Liver (tissue), 9 donors: ENCODE results near the gene CACNA1C. TPM values are rescaled to one million over a fixed set of nuclear protein-coding genes. Genes with fewer than 3 reads are reported as not detected.

ENCODE experiments used
- DNase-seq: peaks from one replicate; pipeline ENCODE4 v3.0.0-alpha.2; 2017; ENCODE audit warnings: low spot score
- H3K27ac ChIP-seq, 2 donors: one replicate each; pipeline ENCODE4 v1.7.0; 2013; ENCODE audit warnings: inconsistent platforms in 2 of 2, low read length in 2 of 2, control low read depth in 1 of 2, low read depth in 1 of 2, mild to moderate bottlenecking in 1 of 2
- H3K27me3 ChIP-seq, 4 donors: one replicate each; pipeline versions ENCODE4 v1.6.1 to v1.7.0; 2013; ENCODE audit warnings: low read length in 3 of 4, inconsistent platforms in 1 of 4, mild to moderate bottlenecking in 1 of 4, moderate library complexity in 1 of 4; ENCODE audit not compliant: control insufficient read depth in 4 of 4, insufficient read depth in 4 of 4
- H3K36me3 ChIP-seq, 4 donors: one replicate each; pipeline versions ENCODE4 v1.6.1 to v1.7.0; 2013; ENCODE audit warnings: low read length in 3 of 4, mild to moderate bottlenecking in 3 of 4, low read depth in 1 of 4, moderate library complexity in 1 of 4; ENCODE audit not compliant: control insufficient read depth in 4 of 4, insufficient read depth in 3 of 4
- H3K4me1 ChIP-seq, 4 donors: one replicate each; pipeline versions ENCODE4 v1.6.1 to v1.7.0; 2013; ENCODE audit warnings: low read length in 3 of 4, mild to moderate bottlenecking in 3 of 4, moderate library complexity in 1 of 4; ENCODE audit not compliant: control insufficient read depth in 4 of 4, insufficient read depth in 4 of 4
- H3K4me3 ChIP-seq, 3 donors: one replicate each; pipeline versions ENCODE4 v1.6.1 to v1.7.0; 2013; ENCODE audit warnings: low read length in 3 of 3, control low read depth in 1 of 3, low read depth in 1 of 3, mild to moderate bottlenecking in 1 of 3
- H3K9ac ChIP-seq, 2 donors: one replicate each; pipeline ENCODE4 v1.7.0; 2013; ENCODE audit warnings: low read length in 2 of 2, mild to moderate bottlenecking in 2 of 2, moderate library complexity in 2 of 2, control low read depth in 1 of 2, low read depth in 1 of 2
- H3K9me3 ChIP-seq, 4 donors: one replicate each; pipeline versions ENCODE4 v1.6.1 to v1.7.0; 2013; ENCODE audit warnings: low read length in 3 of 4; ENCODE audit not compliant: control insufficient read depth in 4 of 4
- FOXA2 ChIP-seq: IDR thresholded peaks from 2 replicates; pipeline ENCODE4 v1.6.1; 2016; ENCODE audit warnings: antibody characterized with exemption
- GABPA ChIP-seq, 2 donors: IDR thresholded peaks in 1 of 2; conservative IDR thresholded peaks in 1 of 2; 2 replicates each; pipeline ENCODE4 v1.6.1; 2016; ENCODE audit warnings: antibody characterized with exemption in 2 of 2, mild to moderate bottlenecking in 1 of 2, moderate library complexity in 1 of 2
- HNF4A ChIP-seq, 2 donors: conservative IDR thresholded peaks; 2 replicates each; pipeline ENCODE4 v1.6.1; 2016; ENCODE audit warnings: antibody characterized with exemption in 2 of 2, mild to moderate bottlenecking in 2 of 2
- JUND ChIP-seq, 2 donors: IDR thresholded peaks; 2 replicates each; pipeline ENCODE4 v1.6.1; 2016; ENCODE audit warnings: antibody characterized with exemption in 2 of 2
- MAX ChIP-seq: IDR thresholded peaks from 2 replicates; pipeline ENCODE4 v1.6.1; 2016; ENCODE audit warnings: antibody characterized with exemption
- NR2F2 ChIP-seq: IDR thresholded peaks from 2 replicates; pipeline ENCODE4 v1.6.1; 2016; ENCODE audit warnings: antibody characterized with exemption
- RAD21 ChIP-seq, 2 donors: IDR thresholded peaks; 2 replicates each; pipeline ENCODE4 v1.6.1; 2016; ENCODE audit warnings: antibody characterized with exemption in 2 of 2, mild to moderate bottlenecking in 2 of 2
- RXRA ChIP-seq, 2 donors: IDR thresholded peaks; 2 replicates each; pipeline ENCODE4 v1.6.1; 2017 to 2018; ENCODE audit warnings: antibody characterized with exemption in 2 of 2, mild to moderate bottlenecking in 1 of 2
- SP1 ChIP-seq: IDR thresholded peaks from 2 replicates; pipeline ENCODE4 v1.6.1; 2018; ENCODE audit warnings: antibody characterized with exemption, mild to moderate bottlenecking
- TAF1 ChIP-seq: conservative IDR thresholded peaks from 2 replicates; pipeline ENCODE4 v1.6.1; 2016; ENCODE audit warnings: antibody characterized with exemption, mild to moderate bottlenecking
- YY1 ChIP-seq: IDR thresholded peaks from 2 replicates; pipeline ENCODE4 v1.6.1; 2016; ENCODE audit warnings: antibody characterized with exemption, mild to moderate bottlenecking
- WGBS: extraction: QIAGEN DNeasy Blood & Tissue Kit; methylation state at CpG from one replicate; pipeline ENCODE4 v1.1.7; 2013; 5-methylcytosine and 5-hydroxymethylcytosine counted together
- polyA plus RNA-seq, 2 donors: library from polyadenylated mRNA; stranded (reverse) in 1 of 2; unstranded in 1 of 2; fragments of 200-250 nt in 1 of 2; fragments of >200 nt in 1 of 2; fragmentation: Nextera tagmentation in 1 of 2; extraction: Ambion mirVana in 1 of 2; gene quantifications; one replicate each; pipeline versions ENCODE4 v1.2.1 to v1.2.3, GENCODE V29; 2013 to 2015
- total RNA-seq, 2 donors: library from RNA; depleted of rRNA; stranded (reverse); fragments of >200 nt; gene quantifications; one replicate each; pipeline ENCODE4 v1.2.3, GENCODE V29; 2014
- TF ChIP-seq, protein P1 (sequence below): fragments of 150-350 bp; IDR thresholded peaks from 2 replicates; pipeline ENCODE4 v1.5.1; 2017; ENCODE audit warnings: improper control_type of control experiment, low read depth, low read length; ENCODE audit not compliant: missing input control
- TF ChIP-seq, protein P2 (sequence below): IDR thresholded peaks from 2 replicates; pipeline ENCODE4 v1.6.1; 2016; ENCODE audit warnings: antibody characterized with exemption, mild to moderate bottlenecking
- TF ChIP-seq, protein P3 (sequence below): IDR thresholded peaks from 2 replicates; pipeline ENCODE4 v1.6.1; 2016; ENCODE audit warnings: antibody characterized with exemption
- TF ChIP-seq, protein P4 (sequence below): IDR thresholded peaks from 2 replicates; pipeline ENCODE4 v1.6.1; 2016; ENCODE audit warnings: antibody characterized with exemption
- donor health status: healthy.
- donor health status: healthy.
- donor health status: healthy.
- donor health status: healthy.
- donor health status: healthy.

Gene CACNA1C
- total and polyA plus RNA-seq, 4 donors: 0.23 to 1.9 (median 0.41) TPM

- TF ChIP-seq NR2F2 (no peak), HNF4A (conservative IDR thresholded peaks at IDR 0.05) (no peak), YY1 (no peak), JUND (IDR thresholded peaks at IDR 0.05) (no peak), MAX (no peak), TAF1 (no peak), RAD21 (IDR thresholded peaks at IDR 0.05) (no peak)
- TF ChIP-seq, protein P1, sequence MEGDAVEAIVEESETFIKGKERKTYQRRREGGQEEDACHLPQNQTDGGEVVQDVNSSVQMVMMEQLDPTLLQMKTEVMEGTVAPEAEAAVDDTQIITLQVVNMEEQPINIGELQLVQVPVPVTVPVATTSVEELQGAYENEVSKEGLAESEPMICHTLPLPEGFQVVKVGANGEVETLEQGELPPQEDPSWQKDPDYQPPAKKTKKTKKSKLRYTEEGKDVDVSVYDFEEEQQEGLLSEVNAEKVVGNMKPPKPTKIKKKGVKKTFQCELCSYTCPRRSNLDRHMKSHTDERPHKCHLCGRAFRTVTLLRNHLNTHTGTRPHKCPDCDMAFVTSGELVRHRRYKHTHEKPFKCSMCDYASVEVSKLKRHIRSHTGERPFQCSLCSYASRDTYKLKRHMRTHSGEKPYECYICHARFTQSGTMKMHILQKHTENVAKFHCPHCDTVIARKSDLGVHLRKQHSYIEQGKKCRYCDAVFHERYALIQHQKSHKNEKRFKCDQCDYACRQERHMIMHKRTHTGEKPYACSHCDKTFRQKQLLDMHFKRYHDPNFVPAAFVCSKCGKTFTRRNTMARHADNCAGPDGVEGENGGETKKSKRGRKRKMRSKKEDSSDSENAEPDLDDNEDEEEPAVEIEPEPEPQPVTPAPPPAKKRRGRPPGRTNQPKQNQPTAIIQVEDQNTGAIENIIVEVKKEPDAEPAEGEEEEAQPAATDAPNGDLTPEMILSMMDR: no peak
Measured at GRCh38 chr12:2463719-2464118, 410.9 kb downstream of the CACNA1C start (continued).

GRCh38 chr12:2465681-2466080 is 412.9 kb downstream of the CACNA1C start:
- no peak overlapping the region for H3K9ac ChIP-seq
- TF ChIP-seq SP1 (no peak), HNF4A (conservative IDR thresholded peaks at IDR 0.05) (no peak), FOXA2 (no peak), RXRA (IDR thresholded peaks at IDR 0.05) (no peak), NR2F2 (no peak), GABPA (IDR thresholded peaks at IDR 0.05 in 1 of 2, conservative IDR thresholded peaks at IDR 0.05 in 1 of 2) (no peak), TAF1 (no peak)
- TF ChIP-seq, protein P2, sequence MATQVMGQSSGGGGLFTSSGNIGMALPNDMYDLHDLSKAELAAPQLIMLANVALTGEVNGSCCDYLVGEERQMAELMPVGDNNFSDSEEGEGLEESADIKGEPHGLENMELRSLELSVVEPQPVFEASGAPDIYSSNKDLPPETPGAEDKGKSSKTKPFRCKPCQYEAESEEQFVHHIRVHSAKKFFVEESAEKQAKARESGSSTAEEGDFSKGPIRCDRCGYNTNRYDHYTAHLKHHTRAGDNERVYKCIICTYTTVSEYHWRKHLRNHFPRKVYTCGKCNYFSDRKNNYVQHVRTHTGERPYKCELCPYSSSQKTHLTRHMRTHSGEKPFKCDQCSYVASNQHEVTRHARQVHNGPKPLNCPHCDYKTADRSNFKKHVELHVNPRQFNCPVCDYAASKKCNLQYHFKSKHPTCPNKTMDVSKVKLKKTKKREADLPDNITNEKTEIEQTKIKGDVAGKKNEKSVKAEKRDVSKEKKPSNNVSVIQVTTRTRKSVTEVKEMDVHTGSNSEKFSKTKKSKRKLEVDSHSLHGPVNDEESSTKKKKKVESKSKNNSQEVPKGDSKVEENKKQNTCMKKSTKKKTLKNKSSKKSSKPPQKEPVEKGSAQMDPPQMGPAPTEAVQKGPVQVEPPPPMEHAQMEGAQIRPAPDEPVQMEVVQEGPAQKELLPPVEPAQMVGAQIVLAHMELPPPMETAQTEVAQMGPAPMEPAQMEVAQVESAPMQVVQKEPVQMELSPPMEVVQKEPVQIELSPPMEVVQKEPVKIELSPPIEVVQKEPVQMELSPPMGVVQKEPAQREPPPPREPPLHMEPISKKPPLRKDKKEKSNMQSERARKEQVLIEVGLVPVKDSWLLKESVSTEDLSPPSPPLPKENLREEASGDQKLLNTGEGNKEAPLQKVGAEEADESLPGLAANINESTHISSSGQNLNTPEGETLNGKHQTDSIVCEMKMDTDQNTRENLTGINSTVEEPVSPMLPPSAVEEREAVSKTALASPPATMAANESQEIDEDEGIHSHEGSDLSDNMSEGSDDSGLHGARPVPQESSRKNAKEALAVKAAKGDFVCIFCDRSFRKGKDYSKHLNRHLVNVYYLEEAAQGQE: no peak
- TF ChIP-seq, protein P3, sequence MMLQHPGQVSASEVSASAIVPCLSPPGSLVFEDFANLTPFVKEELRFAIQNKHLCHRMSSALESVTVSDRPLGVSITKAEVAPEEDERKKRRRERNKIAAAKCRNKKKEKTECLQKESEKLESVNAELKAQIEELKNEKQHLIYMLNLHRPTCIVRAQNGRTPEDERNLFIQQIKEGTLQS: no peak
- TF ChIP-seq, protein P4, sequence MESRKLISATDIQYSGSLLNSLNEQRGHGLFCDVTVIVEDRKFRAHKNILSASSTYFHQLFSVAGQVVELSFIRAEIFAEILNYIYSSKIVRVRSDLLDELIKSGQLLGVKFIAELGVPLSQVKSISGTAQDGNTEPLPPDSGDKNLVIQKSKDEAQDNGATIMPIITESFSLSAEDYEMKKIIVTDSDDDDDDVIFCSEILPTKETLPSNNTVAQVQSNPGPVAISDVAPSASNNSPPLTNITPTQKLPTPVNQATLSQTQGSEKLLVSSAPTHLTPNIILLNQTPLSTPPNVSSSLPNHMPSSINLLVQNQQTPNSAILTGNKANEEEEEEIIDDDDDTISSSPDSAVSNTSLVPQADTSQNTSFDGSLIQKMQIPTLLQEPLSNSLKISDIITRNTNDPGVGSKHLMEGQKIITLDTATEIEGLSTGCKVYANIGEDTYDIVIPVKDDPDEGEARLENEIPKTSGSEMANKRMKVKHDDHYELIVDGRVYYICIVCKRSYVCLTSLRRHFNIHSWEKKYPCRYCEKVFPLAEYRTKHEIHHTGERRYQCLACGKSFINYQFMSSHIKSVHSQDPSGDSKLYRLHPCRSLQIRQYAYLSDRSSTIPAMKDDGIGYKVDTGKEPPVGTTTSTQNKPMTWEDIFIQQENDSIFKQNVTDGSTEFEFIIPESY: no peak
- no peaks in the 10 kb centered on the region for H3K27me3 ChIP-seq
- H3K4me1 ChIP-seq: no peaks in the 10 kb centered on the region
- no peak overlapping the region for H3K27ac ChIP-seq
- H3K4me3 ChIP-seq: no peak overlapping the region
- no peak for DNase-seq
- H3K9me3 ChIP-seq: no peaks in the 10 kb centered on the region
- WGBS: 74% methylated on average over 10 of the region's 10 CpGs
- H3K36me3 ChIP-seq: no peaks in the 10 kb centered on the region
